Measurements from ENCODE around the gene CSNK1E. TPM values are rescaled to one million over a fixed set of nuclear protein-coding genes. Genes with fewer than 3 reads are reported as not detected.

CSNK1E gene
- total RNA-seq, 1 experiment from 2014 or later = 129 TPM

DNA sequence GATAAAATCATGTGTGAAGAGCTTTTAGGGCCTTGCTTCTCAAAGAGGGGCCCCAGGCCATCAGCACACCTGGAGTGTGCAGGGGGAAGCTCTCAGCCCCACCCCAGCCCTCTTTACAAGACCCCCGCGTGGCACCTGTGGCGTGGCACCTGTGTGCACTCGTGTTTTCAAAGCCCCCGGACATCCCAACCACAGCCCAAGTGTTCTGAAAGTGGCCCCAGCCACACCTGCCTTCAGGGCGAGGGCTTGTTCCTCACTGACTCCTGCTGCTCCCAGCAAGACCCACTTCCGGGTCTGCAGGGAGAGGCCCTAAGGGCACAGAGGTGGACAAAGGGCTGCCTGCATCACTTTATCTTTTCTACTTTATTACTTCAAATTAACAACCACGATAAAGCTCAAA, 26.9 kb downstream of the CSNK1E start:
- Mint-ChIP-seq H3K27me3 (ENCODE audit: insufficient read depth, unreplicated experiment) (no peaks in the 10 kb centered on the region), H3K27ac (ENCODE audit: unreplicated experiment) (no peak overlapping the region), H3K9me3 (ENCODE audit: unreplicated experiment) (no peaks in the 10 kb centered on the region), H3K4me3 (ENCODE audit: unreplicated experiment) (no peak overlapping the region), H3K36me3 (ENCODE audit: insufficient read depth, unreplicated experiment) (peaks cover 57% of the 10 kb centered on the region), H3K4me1 (ENCODE audit: low read depth, unreplicated experiment) (peaks cover 6% of the 10 kb centered on the region)
- ChIA-PET POLR2A (no interaction called here), CTCF (interaction anchor here (0.6 kb wide), 1 partner anchor 31 kb away, joined by 3 read pairs; no protein-coding TSS in a partner anchor)
- Histone ChIP-seq H3K27me3 (replicated peaks; ENCODE audit: control insufficient read depth, insufficient read depth, low read length) (no peaks in the 10 kb centered on the region), H3K9me3 (no peaks in the 10 kb centered on the region), H3K36me3 (ENCODE audit: control insufficient read depth, insufficient read depth, low read length) (peaks cover 2% of the 10 kb centered on the region), H3K4me3 (ENCODE audit: low read depth, low read length) (no peak overlapping the region), H3K4me1 (peaks cover 1% of the 10 kb centered on the region)
- no TSS peak for BruUV-seq (replicated peaks)
- TF ChIP-seq, protein P1, sequence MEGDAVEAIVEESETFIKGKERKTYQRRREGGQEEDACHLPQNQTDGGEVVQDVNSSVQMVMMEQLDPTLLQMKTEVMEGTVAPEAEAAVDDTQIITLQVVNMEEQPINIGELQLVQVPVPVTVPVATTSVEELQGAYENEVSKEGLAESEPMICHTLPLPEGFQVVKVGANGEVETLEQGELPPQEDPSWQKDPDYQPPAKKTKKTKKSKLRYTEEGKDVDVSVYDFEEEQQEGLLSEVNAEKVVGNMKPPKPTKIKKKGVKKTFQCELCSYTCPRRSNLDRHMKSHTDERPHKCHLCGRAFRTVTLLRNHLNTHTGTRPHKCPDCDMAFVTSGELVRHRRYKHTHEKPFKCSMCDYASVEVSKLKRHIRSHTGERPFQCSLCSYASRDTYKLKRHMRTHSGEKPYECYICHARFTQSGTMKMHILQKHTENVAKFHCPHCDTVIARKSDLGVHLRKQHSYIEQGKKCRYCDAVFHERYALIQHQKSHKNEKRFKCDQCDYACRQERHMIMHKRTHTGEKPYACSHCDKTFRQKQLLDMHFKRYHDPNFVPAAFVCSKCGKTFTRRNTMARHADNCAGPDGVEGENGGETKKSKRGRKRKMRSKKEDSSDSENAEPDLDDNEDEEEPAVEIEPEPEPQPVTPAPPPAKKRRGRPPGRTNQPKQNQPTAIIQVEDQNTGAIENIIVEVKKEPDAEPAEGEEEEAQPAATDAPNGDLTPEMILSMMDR (IDR thresholded peaks at IDR 0.05; ENCODE audit: insufficient read depth in 1 of 2, low read depth in 1 of 2, low read length in 1 of 2, severe bottlenecking in 1 of 2, unreplicated experiment in 1 of 2) = no peak
- intact Hi-C loops (cut with micrococcal nuclease; ENCODE audit: unreplicated experiment) = no loop called here
- no peak for DNase-seq

DNA sequence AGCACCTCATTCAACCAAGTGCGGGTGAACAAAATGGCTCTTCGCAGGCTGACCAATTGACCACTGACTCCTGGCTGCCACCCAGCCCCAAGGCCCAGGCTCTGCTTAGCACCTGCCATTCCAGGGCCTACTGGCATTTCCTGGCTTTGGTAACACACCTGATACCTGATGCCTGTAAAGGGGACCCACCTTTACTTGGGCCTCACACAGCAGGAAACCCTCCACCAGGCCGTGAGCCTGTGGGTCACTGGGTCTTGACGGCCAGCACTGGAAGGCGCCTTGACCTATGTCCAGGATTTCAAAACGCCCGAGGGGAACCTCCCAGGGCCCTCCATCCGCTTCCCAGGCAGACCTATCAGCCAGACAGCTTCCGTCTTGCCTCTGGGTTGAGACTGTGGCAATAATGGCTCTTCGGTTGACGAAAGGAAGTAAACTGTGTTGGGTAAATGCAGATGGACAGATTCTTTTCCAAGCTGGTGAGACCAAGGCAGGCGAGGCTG, 27.6 kb downstream of the CSNK1E start:
- peaks cover 2% of the 10 kb centered on the region for H3K36me3 ChIP-seq (ENCODE audit: control insufficient read depth, insufficient read depth, low read length)
- peaks cover 54% of the 10 kb centered on the region for H3K36me3 Mint-ChIP-seq (ENCODE audit: insufficient read depth, unreplicated experiment)
- H3K27me3 ChIP-seq (replicated peaks; ENCODE audit: control insufficient read depth, insufficient read depth, low read length) = no peaks in the 10 kb centered on the region
- H3K9me3 ChIP-seq = no peaks in the 10 kb centered on the region
- CTCF ChIA-PET = interaction anchor here (0.6 kb wide), 1 partner anchor 31 kb away, joined by 3 read pairs; no protein-coding TSS in a partner anchor
- BruUV-seq (replicated peaks) = no TSS peak
- peak in 1 of 2 experiments; percentile 24 for DNase-seq
- no peaks in the 10 kb centered on the region for H3K9me3 Mint-ChIP-seq (ENCODE audit: unreplicated experiment)
- no peak overlapping the region for H3K27ac Mint-ChIP-seq (ENCODE audit: unreplicated experiment)
- H3K4me3 ChIP-seq (ENCODE audit: low read depth, low read length) = no peak overlapping the region
- H3K27me3 Mint-ChIP-seq (ENCODE audit: insufficient read depth, unreplicated experiment) = no peaks in the 10 kb centered on the region
- POLR2A ChIA-PET = no interaction called here
- H3K4me3 Mint-ChIP-seq (ENCODE audit: unreplicated experiment) = no peak overlapping the region
- TF ChIP-seq, protein P1 (IDR thresholded peaks at IDR 0.05; ENCODE audit: insufficient read depth in 1 of 2, low read depth in 1 of 2, low read length in 1 of 2, severe bottlenecking in 1 of 2, unreplicated experiment in 1 of 2) = no peak
- intact Hi-C loops (cut with micrococcal nuclease; ENCODE audit: unreplicated experiment) = no loop called here
- H3K4me1 ChIP-seq = peaks cover 9% of the 10 kb centered on the region
- H3K4me1 Mint-ChIP-seq (ENCODE audit: low read depth, unreplicated experiment) = peaks cover 11% of the 10 kb centered on the region

DNA sequence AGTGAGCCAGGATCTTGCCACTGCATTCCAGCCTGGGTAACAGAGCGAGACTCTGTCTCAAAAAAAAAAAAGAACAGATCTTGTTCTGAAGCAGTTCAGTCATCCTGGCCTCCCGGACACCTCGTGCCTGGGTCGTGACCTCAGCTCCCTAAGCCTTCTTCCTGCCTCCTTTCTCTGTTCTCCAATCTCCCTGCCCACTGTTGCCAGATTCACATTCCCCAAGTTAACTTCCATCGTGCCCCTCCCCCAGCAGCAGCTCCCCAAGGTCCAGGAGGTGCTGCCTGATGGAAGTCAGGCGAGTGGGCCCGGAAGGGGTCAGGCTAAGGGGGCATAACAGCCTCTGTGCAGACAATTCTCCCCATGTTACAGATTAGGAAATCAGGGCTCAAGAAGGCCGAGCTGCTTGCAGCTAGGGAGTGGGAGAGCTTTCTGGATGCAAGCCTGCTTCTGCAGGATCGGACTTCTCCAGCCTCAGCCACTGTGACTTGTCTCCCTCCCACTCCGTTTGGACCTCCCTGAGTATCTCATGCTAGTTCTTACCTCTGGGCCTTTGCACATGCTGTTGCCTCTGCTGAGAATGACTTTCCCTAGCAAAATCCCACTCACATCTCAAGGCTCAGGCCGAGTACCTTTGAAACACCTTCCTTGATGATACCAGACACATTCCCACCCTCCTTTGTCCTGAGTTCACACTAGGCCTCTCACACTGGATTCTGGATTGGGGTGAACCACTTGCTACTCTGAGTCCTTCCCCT, 30.1 kb downstream of the CSNK1E start:
- Mint-ChIP-seq H3K27ac (ENCODE audit: unreplicated experiment) (no peak overlapping the region), H3K36me3 (ENCODE audit: insufficient read depth, unreplicated experiment) (peaks cover 46% of the 10 kb centered on the region), H3K9me3 (ENCODE audit: unreplicated experiment) (no peaks in the 10 kb centered on the region)

More for the DNA sequence above, 30.1 kb downstream of the CSNK1E start:
- ChIA-PET POLR2A (no interaction called here), CTCF (no interaction called here)
- Histone ChIP-seq H3K9me3 (no peaks in the 10 kb centered on the region), H3K36me3 (ENCODE audit: control insufficient read depth, insufficient read depth, low read length) (peaks cover 2% of the 10 kb centered on the region), H3K4me1 (peaks cover 32% of the 10 kb centered on the region), H3K4me3 (ENCODE audit: low read depth, low read length) (no peak overlapping the region), H3K27me3 (replicated peaks; ENCODE audit: control insufficient read depth, insufficient read depth, low read length) (no peaks in the 10 kb centered on the region)
- DNase-seq = no peak
- Mint-ChIP-seq H3K4me1 (ENCODE audit: low read depth, unreplicated experiment) (peaks cover 21% of the 10 kb centered on the region), H3K27me3 (ENCODE audit: insufficient read depth, unreplicated experiment) (no peaks in the 10 kb centered on the region), H3K4me3 (ENCODE audit: unreplicated experiment) (no peak overlapping the region)
- no TSS peak for BruUV-seq (replicated peaks)
- intact Hi-C loops (cut with micrococcal nuclease; ENCODE audit: unreplicated experiment) = no loop called here
- TF ChIP-seq, protein P1 (IDR thresholded peaks at IDR 0.05; ENCODE audit: insufficient read depth in 1 of 2, low read depth in 1 of 2, low read length in 1 of 2, severe bottlenecking in 1 of 2, unreplicated experiment in 1 of 2) = no peak

Measured in Caco-2 (cell line).